ENCODE results near the gene PSMG4.
"Not testable (repeated sequence)": the region's sequence is repeated elsewhere in the genome, so short reads cannot be mapped to it uniquely, and the experiment has no call there.

The PSMG4 gene

DNA sequence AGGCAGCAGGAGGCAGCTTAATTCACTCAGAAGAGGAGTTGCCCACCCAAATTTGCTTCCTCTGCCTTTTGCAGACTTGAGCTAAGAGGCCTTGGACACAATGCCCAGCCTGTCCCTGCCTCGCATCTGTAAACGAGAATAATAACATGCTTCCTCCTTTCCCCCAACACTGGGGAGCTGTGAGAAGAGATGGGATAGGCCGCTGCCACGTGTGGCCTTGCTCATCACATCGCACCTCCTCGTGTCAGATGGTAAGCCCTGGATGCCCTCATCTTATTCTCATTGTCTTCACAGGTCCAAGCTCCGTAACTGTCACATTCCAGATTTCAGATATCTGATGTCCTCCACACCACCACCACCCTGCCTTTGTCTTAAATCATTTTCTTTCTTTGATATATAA lies 18.2 kb upstream of the PSMG4 start:
- TF ChIP-seq ZNF384 (IDR thresholded peaks at IDR 0.05), result no peak
- no peak for TF ChIP-seq ELF4 (IDR thresholded peaks at IDR 0.05)
- no peak for TF ChIP-seq TARDBP (IDR thresholded peaks at IDR 0.05)
- TF ChIP-seq, protein P1, sequence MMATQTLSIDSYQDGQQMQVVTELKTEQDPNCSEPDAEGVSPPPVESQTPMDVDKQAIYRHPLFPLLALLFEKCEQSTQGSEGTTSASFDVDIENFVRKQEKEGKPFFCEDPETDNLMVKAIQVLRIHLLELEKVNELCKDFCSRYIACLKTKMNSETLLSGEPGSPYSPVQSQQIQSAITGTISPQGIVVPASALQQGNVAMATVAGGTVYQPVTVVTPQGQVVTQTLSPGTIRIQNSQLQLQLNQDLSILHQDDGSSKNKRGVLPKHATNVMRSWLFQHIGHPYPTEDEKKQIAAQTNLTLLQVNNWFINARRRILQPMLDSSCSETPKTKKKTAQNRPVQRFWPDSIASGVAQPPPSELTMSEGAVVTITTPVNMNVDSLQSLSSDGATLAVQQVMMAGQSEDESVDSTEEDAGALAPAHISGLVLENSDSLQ (IDR thresholded peaks at IDR 0.05), result no peak
- TF ChIP-seq BHLHE40 (IDR thresholded peaks at IDR 0.05; ENCODE audit: borderline replicate concordance), result no peak
- TF ChIP-seq SP1 (IDR thresholded peaks at IDR 0.05), result no peak
- TF ChIP-seq L3MBTL2 (conservative IDR thresholded peaks at IDR 0.05), result no peak
- no peak for TF ChIP-seq LEF1 (IDR thresholded peaks at IDR 0.05; ENCODE audit: borderline replicate concordance)
- no peak for TF ChIP-seq FOXA1 (IDR thresholded peaks at IDR 0.05)
- TF ChIP-seq CTBP1 (IDR thresholded peaks at IDR 0.05; ENCODE audit: borderline replicate concordance), result no peak
- no peak for TF ChIP-seq ARNT (IDR thresholded peaks at IDR 0.05)
- TF ChIP-seq HDGF (IDR thresholded peaks at IDR 0.05; ENCODE audit: borderline replicate concordance), result no peak
- no peak for TF ChIP-seq FOXK2 (IDR thresholded peaks at IDR 0.05)
- TF ChIP-seq FOXM1 (IDR thresholded peaks at IDR 0.05; ENCODE audit: borderline replicate concordance), result no peak
- no peak for DNase-seq (ENCODE audit: extremely low spot score)
- CTCF ChIA-PET, result interaction anchor here (0.6 to 3.0 kb wide), 2 partner anchors 11 to 117 kb away, joined by 3 to 18 read pairs; no protein-coding TSS in a partner anchor
- POLR2A ChIA-PET, result interaction anchor here (1.3 kb wide), 1 partner anchor 11 kb away, joined by 5 read pairs; no protein-coding TSS in a partner anchor

DNA sequence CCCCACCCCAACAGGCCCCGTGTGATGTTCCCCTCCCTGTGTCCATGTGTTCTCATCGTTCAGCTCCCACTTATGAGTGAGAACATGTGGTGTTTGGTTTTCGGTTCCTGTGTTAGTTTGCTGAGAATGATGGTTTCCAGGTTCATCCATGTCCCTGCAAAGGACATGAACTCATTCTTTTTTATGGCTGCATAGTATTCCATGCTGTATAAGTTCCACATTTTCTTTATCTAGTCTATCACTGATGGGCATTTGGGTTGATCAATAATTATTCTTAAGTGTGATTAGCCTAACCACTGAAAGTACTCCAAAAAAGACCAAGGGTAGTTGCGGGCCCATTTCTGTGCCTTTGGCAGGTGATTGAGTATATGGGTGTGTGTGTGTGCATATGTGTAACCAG lies 17.0 kb upstream of the PSMG4 start:
- POLR2A ChIA-PET; DNase-seq (ENCODE audit: extremely low spot score): not testable (repeated sequence)
- CTCF ChIA-PET, result interaction anchor here (2.1 to 3.0 kb wide), 2 partner anchors 10 kb away, joined by 6 to 18 read pairs; no protein-coding TSS in a partner anchor

DNA sequence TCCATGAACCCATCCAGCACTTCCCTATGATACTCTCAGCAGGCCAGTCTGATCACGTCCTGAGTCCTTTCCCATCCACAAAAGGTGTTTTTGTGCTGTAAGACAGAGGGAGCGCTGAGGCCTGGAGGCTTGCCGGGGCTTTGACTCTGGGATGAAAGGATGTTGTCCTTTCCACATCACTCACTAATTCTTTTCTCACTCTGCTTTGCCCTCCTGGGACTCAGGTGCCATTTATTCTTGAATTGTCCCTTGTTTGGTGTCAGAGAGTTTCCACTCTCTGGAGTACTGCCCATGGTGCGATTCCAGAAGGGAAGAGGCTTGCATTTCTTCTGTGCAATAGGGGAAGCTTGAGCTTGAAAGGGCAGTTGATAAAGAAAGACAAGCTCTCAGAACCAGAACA lies 16.0 kb upstream of the PSMG4 start:
- CTCF ChIA-PET, result interaction anchor here (2.1 kb wide), 1 partner anchor 9 kb away, joined by 6 read pairs; no protein-coding TSS in a partner anchor
- no peak for TF ChIP-seq FOXA1 (IDR thresholded peaks at IDR 0.05)
- TF ChIP-seq CTBP1 (IDR thresholded peaks at IDR 0.05; ENCODE audit: borderline replicate concordance), result no peak
- TF ChIP-seq ARNT (IDR thresholded peaks at IDR 0.05), result no peak
- TF ChIP-seq BHLHE40 (IDR thresholded peaks at IDR 0.05; ENCODE audit: borderline replicate concordance), result no peak
- TF ChIP-seq FOXK2 (IDR thresholded peaks at IDR 0.05), result no peak
- TF ChIP-seq ELF4 (IDR thresholded peaks at IDR 0.05), result no peak
- TF ChIP-seq, protein P1 (IDR thresholded peaks at IDR 0.05), result no peak
- TF ChIP-seq L3MBTL2 (conservative IDR thresholded peaks at IDR 0.05), result no peak
- TF ChIP-seq HDGF (IDR thresholded peaks at IDR 0.05; ENCODE audit: borderline replicate concordance), result no peak
- TF ChIP-seq FOXM1 (IDR thresholded peaks at IDR 0.05; ENCODE audit: borderline replicate concordance), result no peak
- TF ChIP-seq SP1 (IDR thresholded peaks at IDR 0.05), result no peak
- no peak for TF ChIP-seq NFRKB (IDR thresholded peaks at IDR 0.05)
- TF ChIP-seq SUZ12 (IDR thresholded peaks at IDR 0.05), result no peak
- no peak for TF ChIP-seq LEF1 (IDR thresholded peaks at IDR 0.05; ENCODE audit: borderline replicate concordance)
- no peak for TF ChIP-seq ZNF384 (IDR thresholded peaks at IDR 0.05)
- no peak for TF ChIP-seq TARDBP (IDR thresholded peaks at IDR 0.05)
- no peak for DNase-seq (ENCODE audit: extremely low spot score)
- POLR2A ChIA-PET, result no interaction called here

DNA sequence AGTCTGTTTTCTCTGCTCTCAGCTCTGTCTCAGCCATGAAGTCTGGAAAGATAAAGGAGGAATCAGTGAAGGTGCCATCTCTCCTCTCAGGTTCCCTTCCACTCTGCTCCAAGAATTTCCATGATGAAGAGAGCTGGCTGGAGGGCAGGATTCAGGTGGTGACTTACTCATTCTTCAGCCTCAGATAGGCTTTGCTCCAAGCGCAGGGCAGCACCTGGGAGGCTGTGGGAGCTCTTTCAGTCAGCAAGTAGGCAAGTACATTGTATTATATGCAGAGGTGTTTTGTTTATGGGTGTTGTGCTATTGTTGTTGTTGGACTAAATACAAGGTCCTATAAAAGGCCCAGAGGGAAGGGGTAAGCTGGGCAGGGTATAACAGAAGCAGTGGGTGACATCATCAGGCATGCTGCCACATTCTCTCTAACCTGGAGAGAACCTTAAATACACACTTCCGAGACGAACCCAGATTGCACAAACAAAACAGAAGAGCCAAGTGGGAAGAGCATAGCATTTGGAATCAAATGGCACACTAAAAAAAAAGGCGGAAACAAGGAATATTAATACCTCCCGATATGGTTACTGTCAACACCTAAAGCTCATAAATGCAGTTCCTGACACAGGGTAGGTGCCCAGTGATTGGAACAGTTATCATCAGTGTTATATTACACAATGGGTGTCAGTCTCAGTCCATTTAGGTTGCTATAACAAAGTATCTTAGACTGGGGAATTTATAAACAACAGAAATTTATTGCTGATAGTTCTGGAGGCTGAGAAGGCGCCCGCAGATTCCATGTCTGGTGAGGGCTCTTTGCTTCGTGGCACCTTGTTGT lies 14.5 kb upstream of the PSMG4 start:
- ChIA-PET POLR2A (interaction anchor here (1.4 to 1.7 kb wide), 2 partner anchors 13 to 15 kb away, joined by 4 to 6 read pairs; no protein-coding TSS in a partner anchor), CTCF (interaction anchor here (2.1 kb wide), 1 partner anchor 8 kb away, joined by 6 read pairs; no protein-coding TSS in a partner anchor)
- no peak for DNase-seq (ENCODE audit: extremely low spot score)
- TF ChIP-seq L3MBTL2 (conservative IDR thresholded peaks at IDR 0.05) (no peak), TARDBP (IDR thresholded peaks at IDR 0.05) (no peak), ELF4 (IDR thresholded peaks at IDR 0.05) (no peak), ZNF384 (IDR thresholded peaks at IDR 0.05) (no peak), CTBP1 (IDR thresholded peaks at IDR 0.05; ENCODE audit: borderline replicate concordance) (no peak), FOXA1 (IDR thresholded peaks at IDR 0.05) (no peak), NFRKB (IDR thresholded peaks at IDR 0.05) (no peak), FOXK2 (IDR thresholded peaks at IDR 0.05) (no peak), HDGF (IDR thresholded peaks at IDR 0.05; ENCODE audit: borderline replicate concordance) (no peak)

DNA sequence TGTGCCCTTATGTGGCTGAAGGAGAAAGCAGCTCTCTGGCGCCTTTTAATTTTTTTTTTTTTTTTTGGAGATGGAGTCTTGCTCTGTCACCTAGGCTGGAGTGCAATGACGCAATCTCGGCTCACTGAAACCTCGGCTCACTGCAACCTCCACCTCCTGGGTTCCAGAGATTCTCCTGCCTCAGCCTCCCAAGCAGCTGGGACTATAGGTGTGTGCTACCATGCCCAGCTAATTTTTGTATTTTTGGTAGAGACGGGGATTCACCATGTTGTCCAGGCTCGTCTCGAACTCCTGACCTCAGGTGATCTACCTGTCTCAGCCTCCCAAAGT lies 13.9 kb upstream of the PSMG4 start:
- POLR2A ChIA-PET, result interaction anchor here (1.4 to 1.7 kb wide), 2 partner anchors 13 to 15 kb away, joined by 4 to 6 read pairs; no protein-coding TSS in a partner anchor
- CTCF ChIA-PET; DNase-seq (ENCODE audit: extremely low spot score): not testable (repeated sequence)

DNA sequence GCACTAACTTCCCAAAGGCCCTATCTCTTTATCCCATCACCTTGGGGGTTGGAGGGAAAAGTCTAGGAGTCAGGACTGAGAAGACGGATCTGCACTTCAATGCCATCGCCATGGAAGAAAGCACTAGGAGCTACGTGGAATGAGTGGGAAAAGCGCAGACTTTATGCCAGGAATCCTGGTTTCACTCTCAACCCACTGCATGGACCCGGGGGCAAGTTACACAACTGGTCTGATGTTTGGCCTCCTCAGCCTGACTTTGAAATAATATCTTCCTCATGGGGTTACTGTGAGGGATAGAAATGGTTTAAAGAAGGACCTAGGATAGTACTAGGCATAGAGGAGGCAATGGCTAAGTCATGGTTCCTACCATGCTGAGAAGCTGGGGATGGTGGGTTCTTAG lies 13.5 kb upstream of the PSMG4 start:
- ChIA-PET POLR2A (interaction anchor here (1.4 to 7.3 kb wide), 3 partner anchors 14 to 17 kb away, joined by 4 to 53 read pairs (median 6); partner anchors contain the start of gene TUBB2B), CTCF (no interaction called here)
- TF ChIP-seq FOXK2 (IDR thresholded peaks at IDR 0.05) (no peak), TARDBP (IDR thresholded peaks at IDR 0.05) (no peak), ARNT (IDR thresholded peaks at IDR 0.05) (no peak), SUZ12 (IDR thresholded peaks at IDR 0.05) (no peak), ELF4 (IDR thresholded peaks at IDR 0.05) (no peak), SP1 (IDR thresholded peaks at IDR 0.05) (no peak)
- TF ChIP-seq, protein P1 (IDR thresholded peaks at IDR 0.05), result no peak
- no peak for DNase-seq (ENCODE audit: extremely low spot score)
